Measurements from ENCODE around the gene EPS8L2. TPM values are rescaled to one million over a fixed set of nuclear protein-coding genes. Genes with fewer than 3 reads are reported as not detected.
A peak's percentile ranks its signal among the peaks of the same experiment; 100 is the strongest.

Gene EPS8L2
- total and polyA plus RNA-seq, 2 donors (not counting 1 experiment from before 2014, with no cell fraction given), result 13.9 to 22.7 TPM

DNA sequence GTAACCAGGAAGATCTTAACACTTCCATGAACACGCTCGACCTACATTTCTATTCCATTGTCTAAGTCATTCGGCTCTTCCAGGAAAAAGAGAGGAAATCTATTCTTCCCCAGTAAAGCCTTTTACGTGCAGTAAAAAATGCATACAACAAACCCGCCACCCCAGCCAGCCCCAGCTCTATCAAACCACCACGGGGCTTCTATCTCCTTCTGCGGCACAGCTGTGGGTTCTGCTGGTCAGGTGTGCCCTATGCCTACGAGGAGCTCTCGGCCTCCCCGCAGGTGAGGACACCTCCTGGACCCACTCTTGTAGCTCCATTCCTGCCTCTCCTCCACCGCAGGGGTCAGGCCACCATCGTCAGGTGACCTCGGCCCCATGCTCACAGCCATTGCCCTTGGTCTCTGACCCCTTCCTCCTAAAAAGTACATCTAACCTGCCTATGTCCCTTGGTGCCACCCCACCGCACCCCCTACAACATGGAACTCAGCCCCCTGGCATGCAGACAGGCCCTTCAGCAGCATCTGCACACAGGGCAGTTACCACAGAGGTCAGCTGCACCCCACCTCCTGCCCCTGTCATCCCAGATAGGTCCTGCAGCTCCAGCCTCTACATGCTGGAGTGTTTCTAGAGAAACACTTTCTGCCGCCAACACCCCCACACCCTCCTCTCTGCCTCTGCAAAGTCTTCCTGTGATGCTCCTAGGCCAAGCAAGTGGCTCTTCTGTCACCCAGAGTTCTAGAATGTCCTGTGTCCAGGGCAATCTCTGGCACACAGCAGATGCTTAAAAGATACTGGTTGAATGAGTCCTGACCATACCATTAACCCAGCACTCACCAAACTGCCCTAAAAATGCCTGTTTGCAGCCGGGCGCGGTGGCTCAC is 14.1 kb upstream of the EPS8L2 start:
- Histone ChIP-seq H3K27ac (ENCODE audit: low read length in 2 of 2) (no peak overlapping the region), H3K4me1 (ENCODE audit: control insufficient read depth in 2 of 2, insufficient read depth in 2 of 2, low read length in 2 of 2) (peaks cover 22 to 23% of the 10 kb centered on the region in 2 donors), H3K4me2 (replicated peaks; ENCODE audit: low read depth, low read length, poor library complexity, severe bottlenecking) (peak overlapping the region; percentile 6), H3K4me3 (ENCODE audit: control extremely low read depth in 1 of 5, extremely low read depth in 1 of 5, insufficient read depth in 1 of 5, low read depth in 2 of 5, low read length in 4 of 5) (no peak overlapping the region), H3K9ac (ENCODE audit: low read length) (no peak overlapping the region), H4K20me1 (ENCODE audit: control insufficient read depth, insufficient read depth, low read length, poor library complexity, severe bottlenecking) (peaks cover 40% of the 10 kb centered on the region), H3K36me3 (replicated peaks in 1 of 2; ENCODE audit: control extremely low read depth in 1 of 2, control insufficient read depth in 1 of 2, extremely low read depth in 1 of 2, insufficient read depth in 2 of 2, low read length in 1 of 2) (peaks cover 0 to 19% of the 10 kb centered on the region in 2 experiments), H3K79me2 (ENCODE audit: control insufficient read depth, insufficient read depth, low read length) (peaks cover 46% of the 10 kb centered on the region), H2AFZ (ENCODE audit: insufficient read depth, low read depth, low read length, poor library complexity, severe bottlenecking) (no peak overlapping the region), H3K27me3 (replicated peaks in 1 of 4; ENCODE audit: control extremely low read depth in 1 of 4, control insufficient read depth in 3 of 4, insufficient read depth in 4 of 4, low read length in 3 of 4) (no peaks in the 10 kb centered on the region), H3K9me3 (ENCODE audit: control extremely low read depth in 1 of 3, control insufficient read depth in 2 of 3, insufficient read depth in 1 of 3, low read length in 2 of 3) (no peaks in the 10 kb centered on the region)
- Mint-ChIP-seq H3K27ac (no peak overlapping the region), H3K9me3 (ENCODE audit: insufficient read depth) (no peaks in the 10 kb centered on the region), H3K4me3 (peak overlapping the region; percentile 10), H3K27me3 (no peaks in the 10 kb centered on the region), H3K4me1 (peaks cover 34% of the 10 kb centered on the region)
- no peak for DNase-seq
- 99% methylated on average over 15 of the region's 18 CpGs for WGBS (ENCODE audit: insufficient coverage)
- no peak for TF ChIP-seq CTCF (IDR thresholded peaks at IDR 0.05)
- no peak for TF ChIP-seq EZH2 (IDR thresholded peaks at IDR 0.05; ENCODE audit: borderline replicate concordance, insufficient read depth, low read depth, low read length, poor library complexity, severe bottlenecking)
- CTCF ChIA-PET, result interaction anchor here (0.7 to 1.7 kb wide), 2 partner anchors 29 to 30 kb away, joined by 4 read pairs; no protein-coding TSS in a partner anchor
- ATAC-seq (ENCODE audit: low read depth), result no peak
- intact Hi-C loops (cut with micrococcal nuclease), result no loop called here
- POLR2A ChIA-PET, result interaction anchor here (6.1 kb wide), 1 partner anchor 31 kb away, joined by 105 read pairs; no protein-coding TSS in a partner anchor
